Epithelial cell of proximal tubule (primary cell): ENCODE data around the gene AKAP6. TPM values are rescaled to one million over a fixed set of nuclear protein-coding genes. Genes with fewer than 3 reads are reported as not detected.

Experiments used
- DNase-seq: peaks from one replicate; pipeline ENCODE4 v3.0.0-alpha.2; 2011; ENCODE audit warnings: low read depth
- H3K4me3 ChIP-seq: 2 replicates; pipeline ENCODE4 v1.5.1; 2011; ENCODE audit warnings: low read depth, mild to moderate bottlenecking, low read length
- total RNA-seq: library from RNA; depleted of rRNA; stranded (reverse); fragments of >200 nt; gene quantifications from 2 replicates; pipeline ENCODE4 v1.2.3, GENCODE V29; 2015
- TF ChIP-seq, protein P1 (sequence below): conservative IDR thresholded peaks from 2 replicates; pipeline ENCODE4 v1.5.1; 2012; ENCODE audit warnings: low read depth, mild to moderate bottlenecking, low read length

Gene AKAP6
- total RNA-seq, 1 donor from 2014 or later: 4.6 TPM

DNA sequence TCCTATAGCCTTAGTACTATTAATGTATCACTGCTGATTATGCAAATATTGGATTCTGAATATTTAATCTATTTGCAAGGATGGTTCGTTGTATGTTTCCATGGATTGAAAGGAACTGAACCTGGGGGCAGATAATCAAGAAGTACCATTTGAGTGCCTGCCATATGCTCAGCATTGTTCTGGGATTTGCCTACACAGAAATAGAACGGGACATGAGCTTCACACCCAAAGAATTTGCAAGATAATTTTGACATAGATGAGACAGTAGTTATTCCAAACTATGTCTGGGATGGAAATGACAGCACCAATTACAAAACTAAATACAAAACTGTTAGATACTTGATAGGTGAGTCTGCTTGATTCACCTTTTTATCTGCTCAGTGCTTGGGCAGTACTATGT is 476.9 kb downstream of the AKAP6 start:
- H3K4me3 ChIP-seq: no peak overlapping the region
- no peak for DNase-seq
- TF ChIP-seq, protein P1, sequence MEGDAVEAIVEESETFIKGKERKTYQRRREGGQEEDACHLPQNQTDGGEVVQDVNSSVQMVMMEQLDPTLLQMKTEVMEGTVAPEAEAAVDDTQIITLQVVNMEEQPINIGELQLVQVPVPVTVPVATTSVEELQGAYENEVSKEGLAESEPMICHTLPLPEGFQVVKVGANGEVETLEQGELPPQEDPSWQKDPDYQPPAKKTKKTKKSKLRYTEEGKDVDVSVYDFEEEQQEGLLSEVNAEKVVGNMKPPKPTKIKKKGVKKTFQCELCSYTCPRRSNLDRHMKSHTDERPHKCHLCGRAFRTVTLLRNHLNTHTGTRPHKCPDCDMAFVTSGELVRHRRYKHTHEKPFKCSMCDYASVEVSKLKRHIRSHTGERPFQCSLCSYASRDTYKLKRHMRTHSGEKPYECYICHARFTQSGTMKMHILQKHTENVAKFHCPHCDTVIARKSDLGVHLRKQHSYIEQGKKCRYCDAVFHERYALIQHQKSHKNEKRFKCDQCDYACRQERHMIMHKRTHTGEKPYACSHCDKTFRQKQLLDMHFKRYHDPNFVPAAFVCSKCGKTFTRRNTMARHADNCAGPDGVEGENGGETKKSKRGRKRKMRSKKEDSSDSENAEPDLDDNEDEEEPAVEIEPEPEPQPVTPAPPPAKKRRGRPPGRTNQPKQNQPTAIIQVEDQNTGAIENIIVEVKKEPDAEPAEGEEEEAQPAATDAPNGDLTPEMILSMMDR: no peak

DNA sequence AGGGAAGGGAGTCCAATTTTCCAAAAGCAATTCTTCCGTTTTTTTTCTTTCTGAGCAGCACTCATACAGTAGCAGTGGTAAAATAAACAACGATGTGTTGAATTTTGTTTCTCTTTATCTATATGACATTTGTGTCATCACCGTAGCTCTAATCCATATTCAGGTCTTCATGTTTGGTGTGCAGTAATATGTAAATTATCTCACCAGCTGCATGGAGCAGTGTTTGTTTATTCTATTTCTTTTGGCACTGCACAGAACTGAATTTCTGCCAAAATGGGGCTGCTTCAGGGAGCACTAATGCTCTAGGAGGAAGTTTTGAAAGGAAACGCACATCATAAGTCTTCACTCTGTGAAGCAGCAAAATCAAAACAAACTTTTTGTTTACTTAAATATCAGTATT is 479.5 kb downstream of the AKAP6 start:
- H3K4me3 ChIP-seq: no peak overlapping the region
- no peak for DNase-seq
- TF ChIP-seq, protein P1: no peak

DNA sequence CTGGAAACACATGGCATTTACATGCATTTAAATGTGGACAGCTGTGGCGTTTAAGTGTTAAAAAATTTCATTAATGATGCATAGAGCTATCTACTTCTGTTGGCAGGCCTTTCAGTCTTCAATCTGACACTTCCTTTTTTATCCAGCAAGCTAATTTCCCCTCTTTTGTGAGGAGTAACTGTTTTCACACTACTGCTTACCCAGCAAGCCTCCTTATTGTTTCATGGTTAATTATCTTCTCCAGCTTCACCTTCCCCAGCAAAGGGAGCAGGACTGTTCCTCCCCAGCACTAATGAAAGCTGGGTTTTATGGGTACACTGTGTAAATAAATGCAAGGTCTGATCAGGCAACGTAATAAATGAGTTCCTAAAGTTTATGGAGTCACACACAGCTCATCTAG is 480.2 kb downstream of the AKAP6 start:
- H3K4me3 ChIP-seq: no peak overlapping the region
- TF ChIP-seq, protein P1: no peak
- DNase-seq: no peak

DNA sequence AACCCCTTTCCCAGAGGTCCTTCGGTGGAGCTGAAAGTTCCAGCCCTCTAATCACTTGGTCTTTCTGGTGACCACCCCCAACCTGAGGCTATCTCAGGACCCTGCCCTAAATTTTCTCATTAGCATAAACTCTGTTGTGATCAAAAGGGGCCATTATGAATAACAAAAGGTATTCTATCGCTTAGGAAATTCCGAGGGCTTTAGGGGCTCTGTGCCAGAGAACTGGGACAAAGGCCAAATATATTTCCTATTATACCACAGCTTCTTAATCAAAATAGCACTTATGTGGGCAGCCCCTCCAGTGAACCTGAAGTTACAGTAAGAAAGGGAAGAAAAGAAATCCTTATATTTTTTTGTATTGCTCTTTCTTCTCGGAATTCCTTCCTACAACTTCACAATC is 484.3 kb downstream of the AKAP6 start:
- TF ChIP-seq, protein P1: no peak
- no peak for DNase-seq
- no peak overlapping the region for H3K4me3 ChIP-seq

DNA sequence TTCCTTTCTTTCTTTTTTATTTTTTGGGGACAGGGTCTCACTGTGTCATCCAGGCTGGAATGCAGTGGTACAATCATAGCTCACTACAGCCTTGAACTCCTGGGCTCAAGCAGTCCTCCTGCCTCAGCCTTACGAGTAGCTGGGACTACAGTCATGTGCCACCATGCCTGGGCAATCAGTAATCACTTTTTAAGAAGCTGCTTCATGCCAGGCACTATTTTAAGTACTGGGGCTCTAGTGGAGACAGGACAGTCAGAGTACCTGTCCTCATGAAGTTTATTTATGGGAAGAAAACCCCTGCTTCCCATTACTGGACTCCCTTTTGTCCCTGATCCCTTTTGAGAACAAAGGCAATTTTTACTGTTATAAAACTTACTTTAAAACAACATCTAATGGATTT is 485.6 kb downstream of the AKAP6 start:
- TF ChIP-seq, protein P1: no peak
- no peak for DNase-seq
- H3K4me3 ChIP-seq: no peak overlapping the region

DNA sequence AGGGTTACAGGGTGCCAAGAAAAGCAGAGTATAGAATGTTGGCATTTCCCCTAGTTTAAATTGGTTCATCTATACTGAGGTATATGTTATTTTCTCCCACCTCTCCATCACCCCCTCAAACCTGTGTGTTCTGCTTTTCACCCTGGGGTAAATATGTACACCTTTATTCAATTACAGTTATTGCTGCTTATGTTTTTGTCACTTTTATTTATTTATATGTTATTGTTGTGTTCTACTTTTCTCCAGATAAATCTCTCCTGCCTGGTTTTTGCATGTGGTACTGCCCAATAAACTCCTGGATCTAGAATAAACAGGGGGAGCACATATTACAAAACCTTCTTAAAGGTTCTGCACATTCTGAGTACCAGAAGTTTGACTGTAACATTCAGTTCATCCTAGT is 487.5 kb downstream of the AKAP6 start:
- no peak overlapping the region for H3K4me3 ChIP-seq
- TF ChIP-seq, protein P1: no peak
- no peak for DNase-seq

DNA sequence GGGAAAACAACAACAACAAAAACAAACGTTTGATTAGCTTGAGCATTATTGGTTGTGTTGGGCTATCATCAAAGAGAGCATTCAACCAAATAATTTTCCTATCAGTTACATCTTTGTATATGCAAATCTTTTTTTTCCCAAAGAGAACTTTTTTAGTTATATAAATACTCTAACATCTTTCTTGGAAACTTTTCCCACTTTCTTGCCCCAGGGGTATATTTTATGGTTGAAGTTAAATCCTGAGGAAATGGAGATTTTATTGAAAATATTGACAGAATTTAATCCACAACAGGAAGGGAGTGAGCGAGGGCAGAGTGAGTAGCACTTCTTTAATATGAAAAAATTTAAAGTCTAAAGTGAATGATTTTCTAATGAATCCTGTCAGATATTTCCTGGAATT is 488.7 kb downstream of the AKAP6 start:
- no peak overlapping the region for H3K4me3 ChIP-seq
- TF ChIP-seq, protein P1: no peak
- no peak for DNase-seq
